ENCODE data around the gene KIFC1.

KIFC1 gene

DNA sequence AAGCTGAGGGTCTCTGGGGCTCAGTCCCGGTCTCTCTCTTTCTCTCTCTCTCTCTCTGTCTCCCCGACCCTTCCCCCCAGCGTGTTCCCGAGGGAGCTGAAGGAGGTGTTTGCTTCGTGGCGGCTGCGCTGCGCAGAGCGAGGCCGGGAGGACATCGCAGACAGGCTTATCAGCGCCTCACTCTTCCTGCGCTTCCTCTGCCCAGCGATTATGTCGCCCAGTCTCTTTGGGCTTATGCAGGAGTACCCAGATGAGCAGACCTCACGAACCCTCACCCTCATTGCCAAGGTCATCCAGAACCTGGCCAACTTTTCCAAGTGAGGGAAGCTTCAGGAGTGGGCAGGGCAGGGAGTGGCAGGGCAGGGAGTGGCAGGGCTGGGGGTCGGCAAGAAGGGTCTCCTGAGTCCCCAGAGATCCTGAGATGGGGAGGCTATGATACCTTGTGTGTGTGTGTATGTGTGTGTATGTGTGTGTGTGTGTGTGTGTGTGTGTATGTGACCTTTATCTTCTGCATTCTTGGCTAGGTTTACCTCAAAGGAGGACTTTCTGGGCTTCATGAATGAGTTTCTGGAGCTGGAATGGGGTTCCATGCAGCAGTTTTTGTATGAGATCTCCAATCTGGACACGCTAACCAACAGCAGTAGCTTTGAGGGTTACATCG lies 49.2 kb downstream of the KIFC1 start:
- DNase-seq (ENCODE audit: insufficient read length, low spot score) (peak; percentile 9), FAIRE-seq (no peak)
- TF ChIP-seq TAF1 (IDR thresholded peaks at IDR 0.05; ENCODE audit: low read depth, low read length) (no peak), POU2F2 (IDR thresholded peaks at IDR 0.05; ENCODE audit: low read depth, low read length) (no peak), POLR2AphosphoS5 (IDR thresholded peaks at IDR 0.05; ENCODE audit: low read depth, low read length) (no peak), SPI1 (IDR thresholded peaks at IDR 0.05; ENCODE audit: low read depth, low read length) (no peak), POLR2A (IDR thresholded peaks at IDR 0.05; ENCODE audit: low read depth, low read length) (no peak), PAX5 (IDR thresholded peaks at IDR 0.05; ENCODE audit: insufficient read depth, low read length, severe bottlenecking) (no peak)

GRCh38 chr6:33441457-33441856 lies 49.8 kb downstream of the KIFC1 start:
- no peak for FAIRE-seq

DNA sequence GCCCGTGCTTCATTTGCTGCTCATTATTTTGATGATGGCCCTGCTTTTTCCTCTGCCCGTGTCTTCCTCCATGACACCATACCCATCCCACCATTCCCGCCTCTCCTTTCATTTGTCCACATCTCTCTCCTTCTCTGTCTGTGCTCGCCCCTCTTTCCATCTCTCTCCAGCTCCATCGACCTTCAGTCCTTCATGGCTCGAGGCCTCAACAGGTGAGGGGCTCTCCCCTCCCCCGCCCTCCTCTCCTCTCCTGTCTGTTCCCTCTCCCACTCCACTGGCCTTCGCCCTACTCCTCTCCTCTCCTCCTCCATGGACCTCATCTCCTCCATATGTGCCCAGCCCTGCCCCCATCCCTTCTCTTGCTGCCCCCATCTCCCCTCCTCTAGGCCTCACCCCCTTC lies 50.7 kb downstream of the KIFC1 start:
- no peak for TF ChIP-seq PAX5 (IDR thresholded peaks at IDR 0.05; ENCODE audit: insufficient read depth, low read length, severe bottlenecking)
- no peak for TF ChIP-seq SPI1 (IDR thresholded peaks at IDR 0.05; ENCODE audit: low read depth, low read length)
- TF ChIP-seq POLR2A (IDR thresholded peaks at IDR 0.05; ENCODE audit: low read depth, low read length), result no peak
- TF ChIP-seq POU2F2 (IDR thresholded peaks at IDR 0.05; ENCODE audit: low read depth, low read length), result no peak
- TF ChIP-seq TAF1 (IDR thresholded peaks at IDR 0.05; ENCODE audit: low read depth, low read length), result no peak
- TF ChIP-seq POLR2AphosphoS5 (IDR thresholded peaks at IDR 0.05; ENCODE audit: low read depth, low read length), result no peak
- no peak for FAIRE-seq
- DNase-seq (ENCODE audit: insufficient read length, low spot score), result peak; percentile 6

More at GRCh38 chr6:33441457-33441856, 49.8 kb downstream of the KIFC1 start:
- no peak for DNase-seq (ENCODE audit: insufficient read length, low spot score)
- no peak for TF ChIP-seq POLR2AphosphoS5 (IDR thresholded peaks at IDR 0.05; ENCODE audit: low read depth, low read length)
- no peak for TF ChIP-seq POLR2A (IDR thresholded peaks at IDR 0.05; ENCODE audit: low read depth, low read length)
- TF ChIP-seq POU2F2 (IDR thresholded peaks at IDR 0.05; ENCODE audit: low read depth, low read length), result no peak
- no peak for TF ChIP-seq TAF1 (IDR thresholded peaks at IDR 0.05; ENCODE audit: low read depth, low read length)
- no peak for TF ChIP-seq PAX5 (IDR thresholded peaks at IDR 0.05; ENCODE audit: insufficient read depth, low read length, severe bottlenecking)
- TF ChIP-seq SPI1 (IDR thresholded peaks at IDR 0.05; ENCODE audit: low read depth, low read length), result no peak

DNA sequence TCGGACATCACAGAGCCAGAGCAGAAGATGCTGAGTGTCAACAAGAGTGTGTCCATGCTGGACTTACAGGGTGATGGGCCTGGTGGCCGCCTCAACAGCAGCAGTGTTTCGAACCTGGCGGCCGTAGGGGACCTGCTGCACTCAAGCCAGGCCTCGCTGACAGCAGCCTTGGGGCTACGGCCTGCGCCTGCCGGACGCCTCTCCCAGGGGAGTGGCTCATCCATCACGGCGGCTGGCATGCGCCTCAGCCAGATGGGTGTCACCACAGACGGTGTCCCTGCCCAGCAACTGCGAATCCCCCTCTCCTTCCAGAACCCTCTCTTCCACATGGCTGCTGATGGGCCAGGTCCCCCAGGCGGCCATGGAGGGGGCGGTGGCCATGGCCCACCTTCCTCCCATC lies 51.4 kb downstream of the KIFC1 start:
- TF ChIP-seq TAF1 (IDR thresholded peaks at IDR 0.05; ENCODE audit: low read depth, low read length), result no peak
- TF ChIP-seq POLR2A (IDR thresholded peaks at IDR 0.05; ENCODE audit: low read depth, low read length), result no peak
- TF ChIP-seq POLR2AphosphoS5 (IDR thresholded peaks at IDR 0.05; ENCODE audit: low read depth, low read length), result no peak
- no peak for TF ChIP-seq SPI1 (IDR thresholded peaks at IDR 0.05; ENCODE audit: low read depth, low read length)
- no peak for TF ChIP-seq PAX5 (IDR thresholded peaks at IDR 0.05; ENCODE audit: insufficient read depth, low read length, severe bottlenecking)
- TF ChIP-seq POU2F2 (IDR thresholded peaks at IDR 0.05; ENCODE audit: low read depth, low read length), result no peak
- FAIRE-seq, result no peak

GRCh38 chr6:33443619-33444504 lies 52.2 kb downstream of the KIFC1 start:
- no peak for DNase-seq (ENCODE audit: insufficient read length, low spot score)
- no peak for TF ChIP-seq POLR2AphosphoS5 (IDR thresholded peaks at IDR 0.05; ENCODE audit: low read depth, low read length)
- TF ChIP-seq PAX5 (IDR thresholded peaks at IDR 0.05; ENCODE audit: insufficient read depth, low read length, severe bottlenecking), result no peak
- no peak for TF ChIP-seq SPI1 (IDR thresholded peaks at IDR 0.05; ENCODE audit: low read depth, low read length)
- no peak for TF ChIP-seq POLR2A (IDR thresholded peaks at IDR 0.05; ENCODE audit: low read depth, low read length)
- TF ChIP-seq TAF1 (IDR thresholded peaks at IDR 0.05; ENCODE audit: low read depth, low read length), result no peak
- no peak for TF ChIP-seq POU2F2 (IDR thresholded peaks at IDR 0.05; ENCODE audit: low read depth, low read length)
- FAIRE-seq, result no peak

More for the DNA sequence above, 51.4 kb downstream of the KIFC1 start:
- DNase-seq (ENCODE audit: insufficient read length, low spot score), result no peak

DNA sequence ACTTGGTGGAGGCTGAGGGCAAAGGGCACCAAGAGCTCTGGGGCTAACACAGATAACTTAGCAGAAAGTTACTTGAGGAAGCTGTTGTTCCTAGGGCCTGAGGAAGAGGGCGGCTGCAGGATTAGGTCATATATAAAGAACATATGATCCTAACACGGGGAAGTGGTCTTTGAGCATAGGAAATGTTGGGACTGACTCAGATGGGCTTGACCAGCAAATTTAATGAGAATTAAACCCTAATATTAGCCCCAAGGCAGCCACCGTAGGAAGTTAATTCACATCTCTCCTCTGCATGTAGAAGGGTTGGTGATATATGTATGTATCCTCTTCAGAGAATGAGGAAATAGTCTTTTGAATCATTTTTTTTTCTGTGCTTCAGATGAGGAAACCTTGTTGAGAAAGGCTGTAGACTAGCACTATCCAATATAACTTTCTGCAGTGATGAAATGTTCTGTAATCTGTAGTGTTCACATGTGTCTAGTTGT lies 53.5 kb downstream of the KIFC1 start:
- no peak for DNase-seq (ENCODE audit: insufficient read length, low spot score)
- FAIRE-seq, result no peak
- TF ChIP-seq POU2F2 (IDR thresholded peaks at IDR 0.05; ENCODE audit: low read depth, low read length) (no peak), POLR2A (IDR thresholded peaks at IDR 0.05; ENCODE audit: low read depth, low read length) (no peak), PAX5 (IDR thresholded peaks at IDR 0.05; ENCODE audit: insufficient read depth, low read length, severe bottlenecking) (no peak), SPI1 (IDR thresholded peaks at IDR 0.05; ENCODE audit: low read depth, low read length) (no peak), POLR2AphosphoS5 (IDR thresholded peaks at IDR 0.05; ENCODE audit: low read depth, low read length) (no peak), TAF1 (IDR thresholded peaks at IDR 0.05; ENCODE audit: low read depth, low read length) (no peak)

GRCh38 chr6:33446356-33446755 lies 54.7 kb downstream of the KIFC1 start:
- no peak for TF ChIP-seq PAX5 (IDR thresholded peaks at IDR 0.05; ENCODE audit: insufficient read depth, low read length, severe bottlenecking)
- TF ChIP-seq TAF1 (IDR thresholded peaks at IDR 0.05; ENCODE audit: low read depth, low read length), result no peak
- TF ChIP-seq POLR2A (IDR thresholded peaks at IDR 0.05; ENCODE audit: low read depth, low read length), result no peak
- TF ChIP-seq SPI1 (IDR thresholded peaks at IDR 0.05; ENCODE audit: low read depth, low read length), result no peak
- DNase-seq (ENCODE audit: insufficient read length, low spot score), result no peak
- no peak for FAIRE-seq

- FAIRE-seq (no peak), DNase-seq (ENCODE audit: insufficient read length, low spot score) (no peak)
- TF ChIP-seq SPI1 (IDR thresholded peaks at IDR 0.05; ENCODE audit: low read depth, low read length), result no peak
These were observed 58.8 kb downstream of the KIFC1 start for GRCh38 chr6:33450434-33450833.

DNA sequence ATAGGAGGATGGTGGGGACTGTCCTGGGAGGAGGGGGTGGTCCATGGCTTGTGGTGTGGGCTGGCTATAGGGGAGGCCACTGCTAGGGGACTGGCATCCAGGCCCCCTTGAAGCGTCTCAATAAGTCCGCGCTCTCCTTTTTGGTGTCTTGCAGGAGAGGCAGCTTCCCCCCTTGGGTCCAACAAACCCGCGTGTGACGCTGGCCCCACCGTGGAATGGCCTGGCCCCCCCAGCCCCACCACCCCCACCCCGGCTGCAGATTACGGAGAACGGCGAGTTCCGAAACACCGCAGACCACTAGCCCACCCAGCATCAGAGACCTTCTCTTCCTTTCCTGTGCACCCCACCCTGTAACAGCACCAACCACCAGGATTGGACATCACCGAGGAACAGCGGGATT lies 60.0 kb downstream of the KIFC1 start:
- no peak for TF ChIP-seq POU2F2 (IDR thresholded peaks at IDR 0.05; ENCODE audit: low read depth, low read length)
- no peak for TF ChIP-seq SPI1 (IDR thresholded peaks at IDR 0.05; ENCODE audit: low read depth, low read length)
- TF ChIP-seq TAF1 (IDR thresholded peaks at IDR 0.05; ENCODE audit: low read depth, low read length), result no peak
- TF ChIP-seq POLR2AphosphoS5 (IDR thresholded peaks at IDR 0.05; ENCODE audit: low read depth, low read length), result no peak
- TF ChIP-seq PAX5 (IDR thresholded peaks at IDR 0.05; ENCODE audit: insufficient read depth, low read length, severe bottlenecking), result no peak
- TF ChIP-seq POLR2A (IDR thresholded peaks at IDR 0.05; ENCODE audit: low read depth, low read length), result no peak
- DNase-seq (ENCODE audit: insufficient read length, low spot score), result no peak
- FAIRE-seq, result no peak
